PC-9 (cell line): ENCODE measurements around the gene KRCC1.

Source experiments
- EZH2 ChIP-seq: fragments of 200-600 bp; sonication (generic); IDR thresholded peaks from 2 replicates; pipeline ENCODE4 v1.8.0; 2017; ENCODE audit warnings: antibody characterized with exemption, low read depth
- TF ChIP-seq, protein P1 (sequence below): fragments of 200-600 bp; sonication (generic); conservative IDR thresholded peaks from 2 replicates; pipeline ENCODE4 v1.6.1; 2017; ENCODE audit warnings: mixed run types, antibody characterized with exemption, mild to moderate bottlenecking, moderate library complexity

DNA sequence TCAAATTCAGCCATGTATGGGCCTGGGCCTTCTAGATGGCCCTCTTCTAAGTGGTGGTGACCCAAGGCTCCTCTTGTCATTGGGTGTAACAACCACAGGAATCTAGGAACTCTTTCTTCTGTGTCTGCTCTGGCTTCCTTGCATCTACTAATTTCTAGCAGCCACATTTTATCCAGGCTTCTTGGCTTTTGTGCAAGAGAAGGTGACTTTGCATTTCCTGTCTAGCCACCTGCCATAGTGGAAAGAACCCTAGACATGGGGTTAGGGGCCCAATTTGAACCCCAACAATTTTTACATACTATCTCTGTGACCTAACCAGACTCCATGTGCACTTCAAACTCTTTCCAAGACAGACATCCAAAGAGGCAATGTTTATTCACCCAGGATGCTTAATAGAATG is 37.2 kb upstream of the KRCC1 start:
- TF ChIP-seq, protein P1, sequence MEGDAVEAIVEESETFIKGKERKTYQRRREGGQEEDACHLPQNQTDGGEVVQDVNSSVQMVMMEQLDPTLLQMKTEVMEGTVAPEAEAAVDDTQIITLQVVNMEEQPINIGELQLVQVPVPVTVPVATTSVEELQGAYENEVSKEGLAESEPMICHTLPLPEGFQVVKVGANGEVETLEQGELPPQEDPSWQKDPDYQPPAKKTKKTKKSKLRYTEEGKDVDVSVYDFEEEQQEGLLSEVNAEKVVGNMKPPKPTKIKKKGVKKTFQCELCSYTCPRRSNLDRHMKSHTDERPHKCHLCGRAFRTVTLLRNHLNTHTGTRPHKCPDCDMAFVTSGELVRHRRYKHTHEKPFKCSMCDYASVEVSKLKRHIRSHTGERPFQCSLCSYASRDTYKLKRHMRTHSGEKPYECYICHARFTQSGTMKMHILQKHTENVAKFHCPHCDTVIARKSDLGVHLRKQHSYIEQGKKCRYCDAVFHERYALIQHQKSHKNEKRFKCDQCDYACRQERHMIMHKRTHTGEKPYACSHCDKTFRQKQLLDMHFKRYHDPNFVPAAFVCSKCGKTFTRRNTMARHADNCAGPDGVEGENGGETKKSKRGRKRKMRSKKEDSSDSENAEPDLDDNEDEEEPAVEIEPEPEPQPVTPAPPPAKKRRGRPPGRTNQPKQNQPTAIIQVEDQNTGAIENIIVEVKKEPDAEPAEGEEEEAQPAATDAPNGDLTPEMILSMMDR, result no peak
- no peak for TF ChIP-seq EZH2
